Stimulated activated effector memory CD8-positive, alpha-beta T cell treated with anti-CD3 and anti-CD28 coated beads, Interleukin-12 subunit alpha, Interleukin-12 subunit beta, amount 100 ng/mL, for 72 hours (primary cell): ENCODE data around the gene OR14I1.
A peak's percentile ranks its signal among the peaks of the same experiment; 100 is the strongest.

Source experiments
- ATAC-seq: fragments of 150-1000 bp; cut with Tn5 transposase; 2 replicates; pipeline ENCODE4 v1.10.0; 2021
- DNase-seq, 2 donors: peaks; one replicate each; pipeline ENCODE4 v3.0.0; 2021 to 2022; ENCODE audit warnings: low spot score in 2 of 2
- H3K27ac Mint-ChIP-seq: one replicate; pipeline ENCODE4 v1.8.0; 2022; ENCODE audit warnings: mild to moderate bottlenecking, mixed read lengths
- H3K36me3 Mint-ChIP-seq: one replicate; pipeline ENCODE4 v1.8.0; 2022; ENCODE audit warnings: mild to moderate bottlenecking, mixed read lengths
- H3K4me1 Mint-ChIP-seq: one replicate; pipeline ENCODE4 v1.8.0; 2022; ENCODE audit warnings: mixed read lengths
- H3K4me3 Mint-ChIP-seq: one replicate; pipeline ENCODE4 v1.8.0; 2022; ENCODE audit warnings: mild to moderate bottlenecking, mixed read lengths
- H3K9me3 Mint-ChIP-seq: one replicate; pipeline ENCODE4 v1.8.0; 2022; ENCODE audit warnings: mixed read lengths

The OR14I1 gene

GRCh38 chr1:248702714-248703113 is at the start of gene OR14I1:
Gene OR14I1, minus strand, starts transcription at chr1:248702766.
- H3K9me3 Mint-ChIP-seq, result no peaks in the 10 kb centered on the region
- no peaks in the 10 kb centered on the region for H3K4me1 Mint-ChIP-seq
- H3K27ac Mint-ChIP-seq, result no peak within 1 kb of the TSS
- ATAC-seq (no peak), DNase-seq (no peak)
- H3K36me3 Mint-ChIP-seq, result no peaks in the 10 kb centered on the region
- no peak within 1 kb of the TSS for H3K4me3 Mint-ChIP-seq

DNA sequence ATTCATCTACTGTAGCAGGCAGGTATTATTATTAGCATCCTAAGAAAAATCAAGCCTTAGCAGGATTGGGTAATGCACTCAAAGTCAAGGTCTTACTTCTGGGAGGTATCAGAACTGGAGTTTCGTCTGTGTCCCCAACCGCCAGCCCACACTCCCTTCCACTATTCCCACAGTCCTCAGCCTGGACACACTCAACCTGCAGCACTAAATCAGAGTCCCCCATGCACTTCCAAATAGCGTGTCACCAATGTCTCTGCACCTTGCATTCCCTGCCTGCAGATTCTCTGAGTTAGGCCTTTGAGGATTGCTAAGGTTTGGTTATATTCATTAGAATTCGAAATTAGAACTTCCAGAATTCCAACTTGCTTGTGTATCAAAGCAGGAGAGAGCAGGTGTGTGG is 49.1 kb upstream of the OR14I1 start:
- peak; percentile 42 for ATAC-seq
- no peak overlapping the region for H3K4me3 Mint-ChIP-seq
- no peak overlapping the region for H3K27ac Mint-ChIP-seq

GRCh38 chr1:248751142-248751541 is 48.6 kb upstream of the OR14I1 start:
- no peaks in the 10 kb centered on the region for H3K4me1 Mint-ChIP-seq
- DNase-seq (no peak), ATAC-seq (peak; percentile 9)
- no peak overlapping the region for H3K27ac Mint-ChIP-seq
- no peaks in the 10 kb centered on the region for H3K36me3 Mint-ChIP-seq
- no peak overlapping the region for H3K4me3 Mint-ChIP-seq
- no peaks in the 10 kb centered on the region for H3K9me3 Mint-ChIP-seq

More for the DNA sequence above, 49.1 kb upstream of the OR14I1 start:
- Mint-ChIP-seq H3K36me3 (no peaks in the 10 kb centered on the region), H3K9me3 (no peaks in the 10 kb centered on the region), H3K4me1 (no peaks in the 10 kb centered on the region)
- no peak for DNase-seq

DNA sequence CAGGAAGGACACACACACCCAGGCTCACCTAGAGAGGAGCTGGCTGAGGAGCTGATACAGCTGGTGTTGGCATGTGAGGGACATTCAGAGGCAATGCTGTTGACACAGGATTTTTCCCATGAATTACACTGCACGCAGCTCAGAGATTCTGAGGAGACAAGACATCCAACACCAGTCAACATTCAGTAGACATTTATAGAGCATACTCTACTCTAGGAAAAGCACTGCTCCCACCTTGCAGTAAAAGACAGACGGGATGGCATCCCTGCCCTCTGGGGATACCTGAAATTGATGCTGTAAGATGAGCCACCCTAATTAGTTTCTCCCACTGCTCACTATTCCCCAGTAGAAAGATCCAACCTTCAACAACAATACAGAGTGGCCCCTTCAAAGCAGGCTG is 47.9 kb upstream of the OR14I1 start:
- no peaks in the 10 kb centered on the region for H3K36me3 Mint-ChIP-seq
- H3K9me3 Mint-ChIP-seq, result no peaks in the 10 kb centered on the region
- ATAC-seq (no peak), DNase-seq (no peak)
- no peak overlapping the region for H3K4me3 Mint-ChIP-seq
- H3K27ac Mint-ChIP-seq, result no peak overlapping the region
- no peaks in the 10 kb centered on the region for H3K4me1 Mint-ChIP-seq

GRCh38 chr1:248748211-248748610 is 45.6 kb upstream of the OR14I1 start:
- no peak for ATAC-seq
- Mint-ChIP-seq H3K4me1 (no peaks in the 10 kb centered on the region), H3K27ac (no peak overlapping the region), H3K4me3 (no peak overlapping the region), H3K9me3 (no peaks in the 10 kb centered on the region), H3K36me3 (no peaks in the 10 kb centered on the region)
- no peak for DNase-seq

GRCh38 chr1:248740876-248741275 is 38.3 kb upstream of the OR14I1 start:
- Mint-ChIP-seq H3K4me3 (no peak overlapping the region), H3K27ac (no peak overlapping the region), H3K9me3 (no peaks in the 10 kb centered on the region), H3K36me3 (no peaks in the 10 kb centered on the region), H3K4me1 (no peaks in the 10 kb centered on the region)
- ATAC-seq (no peak), DNase-seq (no peak)

DNA sequence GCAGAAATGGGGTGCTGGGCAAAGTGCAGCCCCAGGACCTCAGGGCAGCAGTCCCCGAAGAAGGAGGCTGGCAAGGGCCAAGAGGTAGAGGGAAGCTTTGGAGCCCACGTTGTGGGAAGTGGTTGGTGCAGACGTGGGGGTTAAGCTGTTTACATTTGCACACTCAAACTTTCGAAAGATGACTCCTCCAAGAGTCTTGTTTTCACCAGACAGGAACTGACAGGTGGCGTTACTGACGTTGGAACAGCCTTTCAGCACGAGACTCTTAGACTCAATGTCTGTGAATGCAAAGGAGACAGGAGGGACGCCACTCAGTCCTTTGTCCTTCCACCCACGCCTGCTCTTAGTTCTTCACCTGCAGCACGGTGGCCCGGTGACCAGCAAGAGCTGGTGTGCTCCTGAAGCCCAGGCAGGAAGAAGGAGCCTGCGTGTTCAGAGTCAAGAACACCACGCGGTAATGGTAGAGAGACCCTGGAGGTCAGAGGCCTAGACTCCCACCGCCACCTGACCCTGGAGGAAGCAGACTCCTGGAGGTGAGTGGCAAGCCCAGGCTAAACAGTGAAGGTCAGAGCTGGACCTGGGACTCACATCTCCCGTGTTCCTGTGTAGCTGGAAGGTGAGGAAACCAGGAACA is 37.1 kb upstream of the OR14I1 start:
- Mint-ChIP-seq H3K4me3 (no peak overlapping the region), H3K27ac (no peak overlapping the region), H3K4me1 (no peaks in the 10 kb centered on the region), H3K36me3 (no peaks in the 10 kb centered on the region), H3K9me3 (peaks cover 2% of the 10 kb centered on the region)
- no peak for DNase-seq
- ATAC-seq, result peak; percentile 25

DNA sequence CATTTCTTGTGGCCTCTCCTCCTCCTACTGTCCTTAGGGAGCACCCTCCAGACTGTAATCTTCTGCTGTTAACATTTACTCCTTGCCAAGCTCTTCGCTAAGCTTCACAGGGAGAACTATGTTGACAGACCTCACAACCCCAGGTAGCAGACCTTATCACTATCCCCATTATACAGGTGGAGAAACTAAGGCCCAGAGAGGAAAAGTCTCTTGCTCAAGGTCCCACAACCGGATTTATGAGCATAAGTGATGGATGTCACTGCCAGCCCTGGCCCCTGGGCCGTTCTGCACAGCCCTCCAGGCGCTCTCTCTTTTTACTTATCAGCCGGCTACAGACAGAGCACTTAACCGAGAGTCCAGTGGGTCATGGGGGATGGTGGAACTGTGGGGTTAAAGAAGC is 34.9 kb upstream of the OR14I1 start:
- Mint-ChIP-seq H3K4me1 (no peaks in the 10 kb centered on the region), H3K27ac (no peak overlapping the region), H3K4me3 (no peak overlapping the region), H3K36me3 (no peaks in the 10 kb centered on the region), H3K9me3 (peaks cover 2% of the 10 kb centered on the region)
- no peak for DNase-seq
- no peak for ATAC-seq

DNA sequence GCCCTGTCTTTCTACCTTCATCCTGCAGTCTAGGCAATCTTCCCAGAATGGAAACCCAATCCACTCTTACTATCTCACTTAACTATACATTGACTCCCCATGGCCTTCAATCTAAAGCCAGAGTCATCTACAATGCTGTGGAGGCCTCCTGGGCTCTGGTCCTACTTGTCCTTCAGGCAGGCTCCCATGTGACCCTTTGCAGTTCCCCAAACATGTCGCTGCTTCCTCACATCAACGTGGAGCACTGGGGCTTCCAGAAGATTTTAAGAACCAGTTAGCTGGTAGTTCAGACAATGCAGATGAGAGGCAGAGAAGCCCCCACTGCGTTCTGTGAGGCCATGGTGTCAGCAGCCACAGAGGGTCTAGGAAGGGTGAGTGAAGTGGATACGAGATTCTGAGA is 34.4 kb upstream of the OR14I1 start:
- Mint-ChIP-seq H3K4me1 (no peaks in the 10 kb centered on the region), H3K4me3 (no peak overlapping the region), H3K27ac (no peak overlapping the region), H3K36me3 (no peaks in the 10 kb centered on the region), H3K9me3 (peaks cover 2% of the 10 kb centered on the region)
- no peak for DNase-seq
- no peak for ATAC-seq

DNA sequence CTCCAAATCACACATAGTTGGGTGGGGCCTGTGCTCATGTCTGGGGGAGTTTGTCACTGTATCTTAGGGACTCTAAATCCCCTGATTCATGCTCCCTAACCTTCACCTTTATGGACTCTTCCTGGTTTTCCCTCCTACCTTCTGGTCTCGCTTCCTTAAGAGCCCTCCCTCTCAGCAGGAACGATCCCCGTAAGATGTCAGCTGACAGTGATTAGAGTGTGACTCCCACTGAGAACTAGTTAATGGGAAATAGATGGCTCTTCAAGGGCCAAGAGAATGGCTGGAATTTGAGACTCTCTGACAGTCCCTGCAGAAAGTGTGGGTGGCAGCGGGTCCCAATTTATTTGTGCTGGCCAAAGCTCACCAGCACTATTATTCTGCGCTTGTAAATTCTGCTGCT is 31.0 kb upstream of the OR14I1 start:
- DNase-seq, result no peak
- H3K9me3 Mint-ChIP-seq, result peaks cover 2% of the 10 kb centered on the region
- H3K4me3 Mint-ChIP-seq, result no peak overlapping the region
- peak; percentile 13 for ATAC-seq
- H3K27ac Mint-ChIP-seq, result no peak overlapping the region
- no peaks in the 10 kb centered on the region for H3K4me1 Mint-ChIP-seq
- H3K36me3 Mint-ChIP-seq, result no peaks in the 10 kb centered on the region

DNA sequence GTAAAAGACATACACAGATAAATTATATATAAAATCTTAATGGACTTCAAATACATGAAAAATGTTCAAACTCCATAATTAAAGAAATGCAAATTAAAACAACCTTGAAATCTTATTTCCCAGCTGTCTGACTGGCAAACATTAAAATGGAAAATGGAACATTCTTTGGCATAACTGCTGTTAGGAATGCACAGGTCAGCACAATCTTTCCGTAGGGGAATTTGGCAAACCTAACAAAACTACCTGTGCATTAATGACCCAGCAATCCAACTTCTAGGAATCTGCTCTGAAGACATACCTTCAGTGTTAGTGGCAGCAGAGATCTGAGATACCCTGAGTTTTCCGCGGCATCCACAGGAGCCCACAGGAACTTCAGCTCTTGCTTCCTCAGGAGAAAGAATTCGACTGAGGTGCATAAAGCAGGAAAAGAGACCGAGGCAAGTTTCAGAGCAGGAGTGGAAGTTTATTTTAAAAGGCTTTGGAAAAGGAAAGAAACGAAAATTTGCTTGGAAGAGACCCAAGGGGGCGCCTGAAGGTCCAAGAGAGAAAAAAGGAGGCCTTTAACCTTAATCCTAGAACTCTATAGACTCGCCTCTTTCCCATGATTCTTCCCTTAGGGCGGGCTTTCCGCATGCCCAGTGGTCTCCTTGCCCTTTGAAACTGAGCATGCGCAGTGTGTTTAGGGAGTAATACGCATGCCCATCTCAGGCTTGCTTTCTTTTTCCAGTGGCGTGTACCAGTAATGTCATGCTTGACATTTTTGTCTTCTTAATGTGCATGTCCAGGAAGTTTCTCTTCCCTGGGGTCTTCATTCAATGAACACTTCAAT is 28.2 kb upstream of the OR14I1 start:
- DNase-seq (no peak), ATAC-seq (no peak)
- Mint-ChIP-seq H3K4me1 (no peaks in the 10 kb centered on the region), H3K4me3 (no peak overlapping the region), H3K9me3 (peaks cover 2% of the 10 kb centered on the region), H3K27ac (no peak overlapping the region), H3K36me3 (no peaks in the 10 kb centered on the region)

- no peaks in the 10 kb centered on the region for H3K4me1 Mint-ChIP-seq
- DNase-seq, result no peak
- no peaks in the 10 kb centered on the region for H3K9me3 Mint-ChIP-seq
- ATAC-seq, result no peak
- no peaks in the 10 kb centered on the region for H3K36me3 Mint-ChIP-seq
- H3K27ac Mint-ChIP-seq, result no peak overlapping the region
- no peak overlapping the region for H3K4me3 Mint-ChIP-seq
Observed at GRCh38 chr1:248714248-248714647, 11.7 kb upstream of the OR14I1 start.

DNA sequence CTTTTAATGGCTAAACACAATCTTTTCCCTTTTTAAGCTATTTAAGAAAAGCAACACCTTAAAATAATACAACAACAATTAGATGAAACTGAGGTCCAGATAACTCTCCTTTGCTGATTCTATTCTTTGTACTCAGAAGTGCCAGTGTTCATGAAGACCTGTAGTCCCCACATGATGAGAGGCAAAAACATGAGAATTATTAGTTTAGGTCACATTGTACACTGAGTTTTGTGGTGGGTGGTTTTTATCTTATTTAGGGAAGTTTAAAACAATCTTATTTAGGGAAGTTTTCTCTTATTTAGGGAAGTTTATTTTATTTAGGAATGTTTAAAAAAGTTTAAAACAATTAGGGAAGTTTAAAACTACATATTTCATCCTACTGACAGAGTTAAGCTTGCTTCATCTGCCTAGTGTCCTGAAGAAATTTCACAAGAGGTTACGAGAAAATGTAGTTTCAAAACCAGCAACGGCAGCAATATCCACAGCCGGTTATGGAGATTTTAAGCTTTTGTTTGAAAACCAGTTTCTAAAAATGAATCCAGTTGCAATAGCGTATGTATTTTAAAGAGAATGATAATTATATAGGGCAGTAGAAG is 7.8 kb upstream of the OR14I1 start:
- Mint-ChIP-seq H3K27ac (no peak overlapping the region), H3K4me3 (no peak overlapping the region), H3K9me3 (no peaks in the 10 kb centered on the region), H3K36me3 (no peaks in the 10 kb centered on the region), H3K4me1 (no peaks in the 10 kb centered on the region)
- DNase-seq (no peak), ATAC-seq (no peak)

DNA sequence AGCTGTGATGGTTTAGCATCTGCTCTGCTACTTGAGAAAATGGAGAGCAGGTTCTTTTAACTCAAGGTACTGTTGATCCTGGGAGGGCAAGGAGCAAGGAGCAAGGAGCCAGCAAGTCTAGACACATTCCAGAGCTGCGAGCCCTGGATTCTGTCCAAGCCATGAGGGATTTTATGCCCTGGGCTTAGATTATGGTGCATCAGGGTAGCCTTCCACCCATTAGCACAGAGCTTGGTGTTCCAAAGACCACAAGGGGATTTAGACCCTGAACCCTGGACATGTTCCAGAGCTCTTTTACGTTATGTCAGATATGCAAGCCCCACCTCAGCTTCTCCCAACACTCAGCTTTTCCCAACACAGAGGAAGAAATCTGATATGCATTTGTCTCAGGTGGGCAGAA is 2.0 kb upstream of the OR14I1 start:
- ATAC-seq, result no peak
- H3K27ac Mint-ChIP-seq, result no peak overlapping the region

GRCh38 chr1:248703674-248704073 is 1.1 kb upstream of the OR14I1 start:
- DNase-seq (no peak), ATAC-seq (no peak)
- H3K4me1 Mint-ChIP-seq, result no peaks in the 10 kb centered on the region
- H3K4me3 Mint-ChIP-seq, result no peak overlapping the region
- no peaks in the 10 kb centered on the region for H3K9me3 Mint-ChIP-seq
- H3K36me3 Mint-ChIP-seq, result no peaks in the 10 kb centered on the region
- no peak overlapping the region for H3K27ac Mint-ChIP-seq

More for the DNA sequence above, 2.0 kb upstream of the OR14I1 start:
- Mint-ChIP-seq H3K36me3 (no peaks in the 10 kb centered on the region), H3K9me3 (no peaks in the 10 kb centered on the region), H3K4me1 (no peaks in the 10 kb centered on the region), H3K4me3 (no peak overlapping the region)
- no peak for DNase-seq

DNA sequence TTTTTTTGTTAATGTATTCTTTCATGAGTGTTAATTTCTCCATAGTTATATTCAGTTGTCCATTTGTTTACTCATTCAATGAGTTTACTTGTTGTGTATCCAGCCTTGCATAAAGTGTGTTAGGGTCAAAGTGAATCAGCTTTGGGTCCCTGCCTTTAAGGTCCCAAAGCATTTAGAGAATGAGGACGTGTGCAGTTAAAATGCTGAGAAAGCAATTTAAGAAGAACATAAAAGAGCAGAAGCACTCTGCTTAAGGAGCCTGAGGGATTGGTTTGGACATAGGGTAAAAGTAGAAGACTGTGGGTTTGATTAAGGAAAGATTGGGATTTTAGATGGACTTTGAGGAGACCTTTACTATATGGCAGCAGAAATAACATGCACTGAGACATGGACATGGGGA is 3.5 kb downstream of the OR14I1 start:
- no peak for DNase-seq
- Mint-ChIP-seq H3K36me3 (no peaks in the 10 kb centered on the region), H3K9me3 (no peaks in the 10 kb centered on the region), H3K4me1 (no peaks in the 10 kb centered on the region), H3K4me3 (no peak overlapping the region), H3K27ac (no peak overlapping the region)
- no peak for ATAC-seq
